ENCODE results near the gene SDR42E2.

The SDR42E2 gene

GRCh38 chr16:22117609-22118008, 44.7 kb upstream of the SDR42E2 start:
- Histone ChIP-seq H3K36me3 (ENCODE audit: control insufficient read depth in 2 of 2, insufficient read depth in 1 of 2, low read length in 2 of 2) (no peaks in the 10 kb centered on the region), H3K27ac (ENCODE audit: extremely low read depth, low read depth, low read length) (no peak overlapping the region), H3K4me1 (ENCODE audit: control insufficient read depth, insufficient read depth, low read length) (no peaks in the 10 kb centered on the region), H3K4me3 (ENCODE audit: low read depth, low read length) (no peak overlapping the region), H3K9me3 (ENCODE audit: control insufficient read depth, insufficient read depth, low read depth, low read length) (no peaks in the 10 kb centered on the region)
- ChIA-PET CTCF (interaction anchor here (1.0 to 1.5 kb wide), 2 partner anchors 18 to 40 kb away, joined by 4 to 5 read pairs; no protein-coding TSS in a partner anchor), POLR2A (no interaction called here)
- no peak for TF ChIP-seq ZNF335 (tag by site-specific recombination; conservative IDR thresholded peaks at IDR 0.05)

GRCh38 chr16:22120440-22120839, 41.9 kb upstream of the SDR42E2 start:
- H3K4me3 ChIP-seq (ENCODE audit: low read depth, low read length): no peak overlapping the region
- POLR2A ChIA-PET: no interaction called here
- H3K9me3 ChIP-seq (ENCODE audit: control insufficient read depth, insufficient read depth, low read depth, low read length): no peaks in the 10 kb centered on the region
- H3K36me3 ChIP-seq (ENCODE audit: control insufficient read depth in 2 of 2, insufficient read depth in 1 of 2, low read length in 2 of 2): no peaks in the 10 kb centered on the region
- CTCF ChIA-PET: interaction anchor here (1.0 to 1.9 kb wide), 3 partner anchors 12 to 65 kb away, joined by 3 to 4 read pairs (median 4); no protein-coding TSS in a partner anchor
- H3K27ac ChIP-seq (ENCODE audit: extremely low read depth, low read depth, low read length): no peak overlapping the region
- TF ChIP-seq CTCF (tag by site-specific recombination; IDR thresholded peaks at IDR 0.05) (no peak), PRDM6 (tag by site-specific recombination; IDR thresholded peaks at IDR 0.05) (no peak), ZNF354C (tag by site-specific recombination; IDR thresholded peaks at IDR 0.05; ENCODE audit: borderline replicate concordance, low read depth) (no peak), ZNF621 (tag by site-specific recombination; IDR thresholded peaks at IDR 0.05) (no peak), ZNF501 (tag by site-specific recombination; IDR thresholded peaks at IDR 0.05) (no peak), ZNF239 (tag by site-specific recombination; IDR thresholded peaks at IDR 0.05) (no peak)
- no peaks in the 10 kb centered on the region for H3K4me1 ChIP-seq (ENCODE audit: control insufficient read depth, insufficient read depth, low read length)

- no peak overlapping the region for H3K27ac ChIP-seq (ENCODE audit: extremely low read depth, low read depth, low read length)
Measured at GRCh38 chr16:22122239-22122638, 40.1 kb upstream of the SDR42E2 start.

GRCh38 chr16:22123146-22123545, 39.2 kb upstream of the SDR42E2 start:
- no peak overlapping the region for H3K4me3 ChIP-seq (ENCODE audit: low read depth, low read length)
- CTCF ChIA-PET: interaction anchor here (1.8 kb wide), 1 partner anchor 66 kb away, joined by 5 read pairs; no protein-coding TSS in a partner anchor
- H3K4me1 ChIP-seq (ENCODE audit: control insufficient read depth, insufficient read depth, low read length): no peaks in the 10 kb centered on the region
- no peak overlapping the region for H3K27ac ChIP-seq (ENCODE audit: extremely low read depth, low read depth, low read length)
- no peaks in the 10 kb centered on the region for H3K36me3 ChIP-seq (ENCODE audit: control insufficient read depth in 2 of 2, insufficient read depth in 1 of 2, low read length in 2 of 2)
- no peaks in the 10 kb centered on the region for H3K9me3 ChIP-seq (ENCODE audit: control insufficient read depth, insufficient read depth, low read depth, low read length)
- POLR2A ChIA-PET: no interaction called here
- TF ChIP-seq ZBTB17 (tag by site-specific recombination; IDR thresholded peaks at IDR 0.05) (peak; percentile 32; the same call in 1 of the 2 replicates), ZNF654 (tag by site-specific recombination; IDR thresholded peaks at IDR 0.05; ENCODE audit: low read depth) (peak; percentile 27), ZNF510 (tag by site-specific recombination; IDR thresholded peaks at IDR 0.05; ENCODE audit: insufficient replicate concordance) (no peak), ZNF677 (tag by site-specific recombination; IDR thresholded peaks at IDR 0.05) (no peak), IKZF3 (tag by site-specific recombination; IDR thresholded peaks at IDR 0.05) (no peak), ZNF548 (tag by site-specific recombination; IDR thresholded peaks at IDR 0.05) (no peak), ZNF169 (tag by site-specific recombination; IDR thresholded peaks at IDR 0.05) (no peak), HOXA7 (CRISPR knock-in tag; IDR thresholded peaks at IDR 0.05; ENCODE audit: borderline replicate concordance) (no peak), ZNF140 (tag by site-specific recombination; IDR thresholded peaks at IDR 0.05) (no peak), AEBP2 (tag by site-specific recombination; IDR thresholded peaks at IDR 0.05; ENCODE audit: borderline replicate concordance) (no peak), ATF2 (tag by site-specific recombination; IDR thresholded peaks at IDR 0.05; ENCODE audit: low read depth) (no peak), HIC1 (tag by site-specific recombination; IDR thresholded peaks at IDR 0.05) (no peak)

More at GRCh38 chr16:22122239-22122638, 40.1 kb upstream of the SDR42E2 start:
- Histone ChIP-seq H3K4me3 (ENCODE audit: low read depth, low read length) (no peak overlapping the region), H3K4me1 (ENCODE audit: control insufficient read depth, insufficient read depth, low read length) (no peaks in the 10 kb centered on the region), H3K36me3 (ENCODE audit: control insufficient read depth in 2 of 2, insufficient read depth in 1 of 2, low read length in 2 of 2) (no peaks in the 10 kb centered on the region), H3K9me3 (ENCODE audit: control insufficient read depth, insufficient read depth, low read depth, low read length) (no peaks in the 10 kb centered on the region)
- POLR2A ChIA-PET: no interaction called here
- CTCF ChIA-PET: no interaction called here
- TF ChIP-seq ZFP41 (tag by site-specific recombination; IDR thresholded peaks at IDR 0.05; ENCODE audit: borderline replicate concordance) (no peak), ZNF366 (tag by site-specific recombination; conservative IDR thresholded peaks at IDR 0.05) (peak; percentile 91), PRDM1 (tag by site-specific recombination; IDR thresholded peaks at IDR 0.05) (peak; percentile 71; the same call in 1 of the 2 replicates)

All from HEK293 (cell line).